GM18867 (cell line): ENCODE measurements around the gene DNAL1.
"Not testable (repeated sequence)": the region's sequence is repeated elsewhere in the genome, so short reads cannot be mapped to it uniquely, and the experiment has no call there.

Source experiments
- ATAC-seq: cut with Tn5 transposase; IDR thresholded peaks from one replicate; pipeline ENCODE4 v1.9.1; 2021; ENCODE audit warnings: mild to moderate bottlenecking, moderate library complexity; ENCODE audit not compliant: unreplicated experiment

The DNAL1 gene, protein sequence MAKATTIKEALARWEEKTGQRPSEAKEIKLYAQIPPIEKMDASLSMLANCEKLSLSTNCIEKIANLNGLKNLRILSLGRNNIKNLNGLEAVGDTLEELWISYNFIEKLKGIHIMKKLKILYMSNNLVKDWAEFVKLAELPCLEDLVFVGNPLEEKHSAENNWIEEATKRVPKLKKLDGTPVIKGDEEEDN

GRCh38 chr14:73644531-73645247, at the start of gene DNAL1:
TSS of gene DNAL1 (plus strand) at chr14:73644986. CDS start at chr14:73645040, 54 bp downstream.
- ATAC-seq = peak; percentile 98

DNA sequence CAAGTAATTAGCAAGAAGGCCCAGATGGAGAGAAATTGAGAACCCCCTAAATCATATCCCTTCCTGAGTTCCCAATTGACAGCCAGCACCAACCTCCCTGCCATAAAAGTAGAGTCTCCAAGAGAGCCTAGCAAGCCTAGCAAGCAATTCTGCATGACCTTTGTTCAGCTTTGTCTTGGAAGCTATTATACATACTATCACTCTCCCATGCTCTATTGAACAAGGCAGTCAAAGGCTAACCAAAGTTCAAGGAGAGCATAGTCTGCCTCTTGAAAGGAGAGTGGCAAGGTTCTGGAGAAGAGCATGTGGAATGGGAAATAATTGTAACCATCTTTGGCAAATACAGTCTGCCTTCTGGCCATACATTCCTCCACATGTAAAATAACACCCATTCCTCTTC, 45.3 kb upstream of the DNAL1 start:
- ATAC-seq = no peak

GRCh38 chr14:73602994-73603393, 41.8 kb upstream of the DNAL1 start:
- ATAC-seq = no peak

DNA sequence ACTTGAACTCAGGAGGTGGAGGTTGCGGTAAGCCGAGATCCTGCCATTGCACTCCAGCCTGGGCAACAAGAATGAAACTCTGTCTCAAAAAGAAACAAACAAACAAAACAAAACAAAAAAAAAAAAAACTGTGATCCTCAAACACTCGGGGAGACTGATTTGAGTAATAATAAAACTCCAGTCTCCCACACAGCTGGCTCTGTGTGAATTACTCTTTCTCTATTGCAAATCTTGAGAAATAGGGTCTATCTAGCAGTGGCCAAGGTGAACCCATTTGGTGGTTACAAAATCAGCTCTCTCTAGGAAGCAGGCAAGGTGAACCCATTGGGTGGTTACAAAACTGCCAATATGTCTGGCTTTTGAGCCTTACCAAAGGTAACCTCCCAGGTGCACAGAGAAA, 38.5 kb upstream of the DNAL1 start:
- no peak for ATAC-seq

GRCh38 chr14:73607241-73607640, 37.5 kb upstream of the DNAL1 start:
- no peak for ATAC-seq

- no peak for ATAC-seq
Observed at GRCh38 chr14:73610687-73611086, 34.1 kb upstream of the DNAL1 start.

GRCh38 chr14:73612339-73613045, 32.3 kb upstream of the DNAL1 start, which contains the start of gene ACOT6:
TSS of gene ACOT6 (plus strand) at chr14:73612517. CDS start at chr14:73612572, 55 bp downstream.
- ATAC-seq = peak; percentile 77

DNA sequence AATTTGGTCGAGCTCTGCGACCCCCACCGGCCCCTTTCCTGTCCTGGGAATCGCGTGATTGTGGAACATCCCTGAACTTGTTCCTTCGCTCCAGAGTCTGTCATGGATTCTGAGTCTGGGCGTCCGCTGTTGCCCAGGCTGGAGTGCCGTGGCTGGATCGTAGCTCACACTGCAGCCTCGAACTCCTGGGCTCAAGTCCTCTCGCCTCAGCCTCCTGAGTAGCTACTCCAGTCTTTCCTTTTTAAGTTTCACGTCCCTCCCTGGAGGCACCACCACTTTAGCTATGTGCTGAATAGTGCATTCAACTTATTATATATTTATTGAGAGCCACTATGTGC, 31.8 kb upstream of the DNAL1 start:
- ATAC-seq = no peak

DNA sequence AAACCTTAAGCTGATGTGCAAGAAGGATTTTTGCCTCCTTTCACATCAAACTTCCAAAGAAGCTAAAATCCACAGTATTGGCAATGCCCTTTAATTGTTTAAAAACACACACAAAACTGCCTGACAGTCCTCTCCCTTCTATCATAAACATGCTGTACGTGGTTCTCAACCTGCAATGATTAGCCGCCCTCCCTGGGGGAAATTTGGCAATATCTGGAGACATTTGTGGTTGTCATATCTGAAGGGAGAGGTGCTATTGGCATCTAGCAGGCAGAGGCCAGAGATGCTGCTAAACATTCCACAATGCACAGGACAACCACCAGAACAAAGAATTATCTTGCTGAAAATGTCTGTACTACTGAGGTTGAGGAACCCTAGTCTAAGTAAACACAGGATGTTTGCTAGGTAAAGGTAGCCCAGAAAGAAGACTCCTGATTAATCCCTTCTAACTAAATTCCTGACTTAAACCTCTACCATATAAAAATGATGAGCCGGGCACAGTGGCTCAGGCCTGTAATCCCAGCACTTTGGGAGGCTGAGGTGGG, 31.3 kb upstream of the DNAL1 start:
- no peak for ATAC-seq

DNA sequence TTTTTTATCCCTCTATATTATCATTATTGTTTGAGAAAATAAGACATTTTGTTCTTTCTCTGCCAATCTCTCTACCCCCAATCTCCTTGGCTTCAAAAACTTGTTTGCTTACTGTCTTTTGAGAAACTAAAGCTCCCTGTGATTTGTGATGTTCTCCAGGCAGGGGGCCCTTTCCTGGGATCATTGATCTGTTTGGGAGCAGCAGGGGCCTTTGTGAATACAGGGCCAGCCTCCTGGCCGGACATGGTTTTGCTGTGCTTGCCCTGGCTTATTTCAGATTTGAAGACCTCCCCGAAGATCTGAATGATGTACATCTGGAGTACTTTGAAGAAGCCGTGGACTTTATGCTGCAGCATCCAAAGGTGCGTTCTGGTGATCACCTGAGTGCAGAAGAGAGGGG, 28.0 kb upstream of the DNAL1 start:
- no peak for ATAC-seq

- no peak for ATAC-seq
Observed at GRCh38 chr14:73619524-73619923, 25.3 kb upstream of the DNAL1 start.

GRCh38 chr14:73620268-73620667, 24.5 kb upstream of the DNAL1 start:
- no peak for ATAC-seq

DNA sequence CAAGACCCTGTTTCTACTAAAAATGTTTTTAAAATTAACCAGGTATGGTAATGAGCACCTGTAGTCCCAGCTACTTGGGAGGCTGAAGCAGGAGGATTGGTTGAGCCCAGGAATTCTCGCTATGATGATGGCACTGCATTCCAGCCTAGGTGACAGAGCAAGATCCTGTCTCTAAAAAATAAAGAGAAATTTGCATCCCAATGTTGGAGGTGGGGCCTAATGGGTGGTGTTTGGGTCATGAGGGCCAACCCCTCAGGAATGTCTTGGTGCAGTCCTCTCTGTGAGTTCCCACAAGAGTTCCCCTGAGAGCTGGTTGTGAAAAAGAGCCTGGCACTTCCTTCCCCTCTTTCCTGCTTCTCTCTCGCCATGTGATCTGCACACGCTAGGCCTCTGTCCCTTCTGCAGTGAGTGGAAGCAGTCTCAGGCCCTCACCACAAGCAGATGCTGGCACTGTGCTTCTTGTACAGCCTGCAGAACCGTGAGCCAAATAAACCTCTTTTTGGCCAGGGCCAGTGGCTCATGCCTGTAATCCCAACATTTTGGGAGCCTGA, 21.2 kb upstream of the DNAL1 start:
- ATAC-seq = no peak

DNA sequence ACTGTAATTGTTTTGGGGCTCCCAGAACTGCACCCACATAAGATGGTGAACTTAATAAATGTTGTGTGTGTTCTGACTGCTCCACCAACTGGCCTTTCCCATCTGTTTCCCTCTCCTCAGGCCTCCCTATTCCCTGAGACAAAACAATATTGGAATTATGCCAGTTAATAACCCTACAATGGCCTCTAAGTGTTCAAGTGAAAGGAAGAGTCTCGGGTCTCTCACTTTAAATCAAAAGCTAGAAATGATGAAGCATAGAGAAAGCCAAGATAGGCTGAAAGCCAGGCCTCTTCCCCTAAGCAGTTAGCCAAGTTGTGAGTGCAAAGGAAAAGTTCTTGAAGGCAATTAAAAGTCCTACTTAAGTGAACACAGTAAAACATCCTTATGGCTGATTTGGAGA, 19.1 kb upstream of the DNAL1 start:
- no peak for ATAC-seq

- no peak for ATAC-seq
Observed at GRCh38 chr14:73627151-73627558, 17.6 kb upstream of the DNAL1 start.

GRCh38 chr14:73630009-73630780, 14.6 kb upstream of the DNAL1 start:
- no peak for ATAC-seq

DNA sequence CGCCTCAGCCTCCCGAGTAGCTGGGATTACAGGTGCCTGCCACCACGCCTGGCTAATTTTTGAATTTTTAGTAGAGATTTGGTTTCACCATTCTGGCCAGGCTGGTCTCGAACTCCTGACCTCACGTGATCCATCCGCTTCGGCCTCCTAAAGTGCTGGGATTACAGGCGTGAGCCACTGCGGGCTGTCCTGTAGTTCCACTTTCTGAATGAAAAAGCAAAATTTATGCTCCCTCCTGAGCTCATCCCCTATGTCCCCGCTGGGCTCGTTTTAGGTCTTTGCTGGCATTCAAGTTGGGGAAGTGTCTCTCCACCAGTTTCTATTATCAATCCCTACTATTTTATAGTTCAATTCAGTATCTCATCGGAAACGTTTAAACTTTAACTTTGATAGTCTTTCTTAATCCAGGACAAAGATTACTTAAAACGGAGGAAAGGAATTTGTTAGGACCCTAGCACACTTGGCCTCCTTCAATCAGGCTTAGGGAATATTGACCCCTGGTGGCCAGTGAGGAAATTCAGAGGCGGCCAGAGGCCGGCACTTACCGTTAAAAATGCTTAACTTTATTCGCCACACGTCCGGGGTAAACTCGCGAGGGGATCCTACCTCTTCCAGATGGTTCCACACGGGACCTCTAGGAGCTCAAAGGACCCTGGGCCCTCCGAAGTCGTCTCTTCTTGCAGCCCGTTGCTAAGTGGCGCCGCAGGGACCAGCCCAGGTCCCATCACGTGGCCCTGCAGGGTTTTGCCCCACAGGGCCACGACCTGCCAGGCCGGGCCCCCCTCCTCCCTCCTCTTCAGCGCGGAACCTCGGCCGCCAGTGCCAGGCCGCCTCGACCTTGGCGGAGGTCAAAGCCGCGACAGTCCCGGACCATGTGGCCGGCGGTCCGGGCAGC, 11.4 kb upstream of the DNAL1 start:
- ATAC-seq = peak; percentile 49

DNA sequence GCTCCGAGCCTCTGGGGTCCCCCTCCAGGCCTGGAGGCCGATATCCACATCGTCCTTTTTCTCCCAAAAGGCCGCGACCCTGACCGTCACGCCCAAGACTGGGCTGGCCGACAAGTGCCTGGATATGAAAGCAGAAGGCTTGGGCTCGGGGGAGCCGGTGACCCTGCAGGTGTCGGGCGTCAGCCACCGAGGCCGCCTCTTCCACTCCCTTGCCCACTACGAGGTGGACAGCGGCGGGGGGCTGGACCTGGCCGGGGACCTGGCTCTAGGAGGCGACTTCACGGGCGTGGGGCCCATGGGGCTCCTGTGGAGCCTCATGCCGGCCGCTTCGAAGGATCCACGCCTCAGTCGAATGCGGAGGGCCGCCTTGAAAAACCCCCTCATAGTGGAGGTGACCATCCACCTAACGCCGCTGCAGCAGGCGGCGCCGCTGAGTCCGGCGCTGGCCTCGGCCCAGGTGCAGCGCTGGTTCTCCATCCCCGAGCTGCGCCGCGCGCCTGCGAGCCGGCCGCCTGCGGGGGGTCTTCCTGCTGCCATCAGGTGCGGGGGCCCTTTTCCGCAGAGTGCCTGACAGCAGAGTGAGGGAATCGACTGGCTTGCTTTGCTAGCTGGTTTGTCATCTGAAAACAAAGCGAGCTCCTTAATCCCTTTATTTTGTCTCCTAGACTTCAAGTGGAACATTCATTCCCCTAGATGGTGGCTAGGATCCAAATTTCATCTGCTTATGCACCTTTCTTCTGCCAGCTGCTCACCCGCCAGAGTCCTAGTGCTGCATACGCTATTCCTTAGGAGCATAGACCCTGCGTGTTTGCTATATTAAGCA, 10.6 kb upstream of the DNAL1 start:
- ATAC-seq = peak; percentile 6

- not testable (repeated sequence) for ATAC-seq
Observed at GRCh38 chr14:73636355-73636754, 8.4 kb upstream of the DNAL1 start.
